Pulmonary artery endothelial cell (primary cell): ENCODE measurements around the gene EBPL. TPM values are rescaled to one million over a fixed set of nuclear protein-coding genes. Genes with fewer than 3 reads are reported as not detected.

Experiments
- DNase-seq: peaks from one replicate; pipeline ENCODE4 v3.0.0-alpha.2; 2011; ENCODE audit warnings: low read depth, low spot score
- total RNA-seq: library from RNA; depleted of rRNA; stranded (reverse); fragments of >200 nt; gene quantifications from 2 replicates; pipeline ENCODE4 v1.2.3, GENCODE V29; 2014

Gene EBPL
- total RNA-seq, 1 donor from 2014 or later = 143 TPM

GRCh38 chr13:49676581-49677298 lies 14.5 kb downstream of the EBPL start:
- DNase-seq = no peak

- DNase-seq = no peak
Observed at GRCh38 chr13:49670828-49671227, 20.5 kb downstream of the EBPL start.

- DNase-seq = no peak
Observed at GRCh38 chr13:49669735-49670309, 21.5 kb downstream of the EBPL start.

GRCh38 chr13:49667773-49668172 lies 23.5 kb downstream of the EBPL start:
- no peak for DNase-seq

- no peak for DNase-seq
Observed at GRCh38 chr13:49664606-49665005, 26.7 kb downstream of the EBPL start.

GRCh38 chr13:49657241-49657641 lies 34.0 kb downstream of the EBPL start:
- DNase-seq = no peak

GRCh38 chr13:49655906-49656305 lies 35.4 kb downstream of the EBPL start:
- no peak for DNase-seq

- no peak for DNase-seq
Observed at GRCh38 chr13:49654011-49654410, 37.3 kb downstream of the EBPL start.

- DNase-seq = no peak
Observed at GRCh38 chr13:49653478-49653877, 37.8 kb downstream of the EBPL start.

- no peak for DNase-seq
Observed at GRCh38 chr13:49652355-49653305, 38.7 kb downstream of the EBPL start.

- DNase-seq = no peak
Observed at GRCh38 chr13:49651570-49652354, 39.5 kb downstream of the EBPL start.

- DNase-seq = no peak
Observed at GRCh38 chr13:49649963-49650312, 41.3 kb downstream of the EBPL start.

GRCh38 chr13:49649244-49649962 lies 41.9 kb downstream of the EBPL start:
- DNase-seq = no peak

- DNase-seq = no peak
Observed at GRCh38 chr13:49646688-49647087, 44.6 kb downstream of the EBPL start.

- no peak for DNase-seq
Observed at GRCh38 chr13:49645451-49645850, 45.8 kb downstream of the EBPL start.

- DNase-seq = no peak
Observed at GRCh38 chr13:49643035-49643646, 48.1 kb downstream of the EBPL start.

- no peak for DNase-seq
Observed at GRCh38 chr13:49641801-49642291, 49.4 kb downstream of the EBPL start.

GRCh38 chr13:49638744-49639072 lies 52.6 kb downstream of the EBPL start:
- no peak for DNase-seq

- DNase-seq = no peak
Observed at GRCh38 chr13:49638030-49638743, 53.1 kb downstream of the EBPL start.

GRCh38 chr13:49636705-49637104 lies 54.6 kb downstream of the EBPL start:
- no peak for DNase-seq
